IgD-negative memory B cell (primary cell): ENCODE results near the gene SLC12A7. TPM values are rescaled to one million over a fixed set of nuclear protein-coding genes. Genes with fewer than 3 reads are reported as not detected.
"Not testable (repeated sequence)": the region's sequence is repeated elsewhere in the genome, so short reads cannot be mapped to it uniquely, and the experiment has no call there.

Experiments
- H3K27ac Mint-ChIP-seq, 3 donors: one replicate each; pipeline ENCODE4 v1.8.0; 2020 to 2022; ENCODE audit warnings: mild to moderate bottlenecking in 3 of 3, mixed read lengths in 3 of 3, moderate library complexity in 1 of 3
- H3K27me3 Mint-ChIP-seq: one replicate; pipeline ENCODE4 v1.8.0; 2021; ENCODE audit warnings: mixed read lengths
- H3K36me3 Mint-ChIP-seq: one replicate; pipeline ENCODE4 v1.8.0; 2020; ENCODE audit warnings: mild to moderate bottlenecking, mixed read lengths
- H3K4me1 Mint-ChIP-seq, 3 donors: one replicate each; pipeline ENCODE4 v1.8.0; 2020 to 2022; ENCODE audit warnings: mixed read lengths in 3 of 3, mild to moderate bottlenecking in 1 of 3
- H3K4me3 Mint-ChIP-seq, 4 donors: one replicate each; pipeline ENCODE4 v1.8.0; 2020 to 2022; ENCODE audit warnings: mild to moderate bottlenecking in 4 of 4, mixed read lengths in 4 of 4, moderate library complexity in 3 of 4
- H3K9me3 Mint-ChIP-seq, 3 donors: one replicate each; pipeline ENCODE4 v1.8.0; 2020 to 2021; ENCODE audit warnings: mixed read lengths in 3 of 3, mild to moderate bottlenecking in 1 of 3
- polyA plus RNA-seq: library from polyadenylated mRNA; unstranded; fragments of 300-500 nt; fragmentation: Illumina TruSeq; gene quantifications from one replicate; pipeline ENCODE4 v1.2.3, GENCODE V29; 2021

SLC12A7 gene
- polyA plus RNA-seq, 1 donor from 2014 or later: 10.9 TPM

GRCh38 chr5:1068204-1068894 lies 43.5 kb downstream of the SLC12A7 start:
- H3K9me3 Mint-ChIP-seq: no peaks in the 10 kb centered on the region
- H3K4me3 Mint-ChIP-seq: no peak overlapping the region
- no peaks in the 10 kb centered on the region for H3K36me3 Mint-ChIP-seq
- no peaks in the 10 kb centered on the region for H3K4me1 Mint-ChIP-seq
- no peaks in the 10 kb centered on the region for H3K27me3 Mint-ChIP-seq
- no peak overlapping the region for H3K27ac Mint-ChIP-seq

- Mint-ChIP-seq H3K4me1 (no peaks in the 10 kb centered on the region), H3K9me3 (no peaks in the 10 kb centered on the region), H3K4me3 (no peak overlapping the region), H3K27me3 (no peaks in the 10 kb centered on the region), H3K27ac (no peak overlapping the region), H3K36me3 (no peaks in the 10 kb centered on the region)
Measured at GRCh38 chr5:1067141-1068121, 44.4 kb downstream of the SLC12A7 start.

GRCh38 chr5:1066676-1067075 lies 45.2 kb downstream of the SLC12A7 start:
- no peaks in the 10 kb centered on the region for H3K27me3 Mint-ChIP-seq
- no peak overlapping the region for H3K4me3 Mint-ChIP-seq
- no peak overlapping the region for H3K27ac Mint-ChIP-seq
- H3K36me3 Mint-ChIP-seq: no peaks in the 10 kb centered on the region
- H3K9me3 Mint-ChIP-seq: no peaks in the 10 kb centered on the region
- H3K4me1 Mint-ChIP-seq: no peaks in the 10 kb centered on the region

GRCh38 chr5:1065891-1066650 lies 45.8 kb downstream of the SLC12A7 start:
- no peak overlapping the region for H3K4me3 Mint-ChIP-seq
- H3K27me3 Mint-ChIP-seq: no peaks in the 10 kb centered on the region
- H3K9me3 Mint-ChIP-seq: no peaks in the 10 kb centered on the region
- H3K27ac Mint-ChIP-seq: no peak overlapping the region
- H3K36me3 Mint-ChIP-seq: no peaks in the 10 kb centered on the region
- no peaks in the 10 kb centered on the region for H3K4me1 Mint-ChIP-seq

- Mint-ChIP-seq H3K4me3 (no peak overlapping the region), H3K36me3 (no peaks in the 10 kb centered on the region), H3K27ac (no peak overlapping the region), H3K9me3 (no peaks in the 10 kb centered on the region), H3K27me3 (no peaks in the 10 kb centered on the region), H3K4me1 (no peaks in the 10 kb centered on the region)
Measured at GRCh38 chr5:1065143-1065750, 46.6 kb downstream of the SLC12A7 start.

- no peaks in the 10 kb centered on the region for H3K27me3 Mint-ChIP-seq
- no peaks in the 10 kb centered on the region for H3K36me3 Mint-ChIP-seq
- no peaks in the 10 kb centered on the region for H3K4me1 Mint-ChIP-seq
- H3K4me3 Mint-ChIP-seq: no peak overlapping the region
- no peaks in the 10 kb centered on the region for H3K9me3 Mint-ChIP-seq
- no peak overlapping the region for H3K27ac Mint-ChIP-seq
Measured at GRCh38 chr5:1064383-1065142, 47.3 kb downstream of the SLC12A7 start.

GRCh38 chr5:1063661-1064382 lies 48.0 kb downstream of the SLC12A7 start:
- H3K9me3 Mint-ChIP-seq: no peaks in the 10 kb centered on the region
- H3K4me1 Mint-ChIP-seq: no peaks in the 10 kb centered on the region
- H3K27ac Mint-ChIP-seq: no peak overlapping the region
- H3K36me3 Mint-ChIP-seq: no peaks in the 10 kb centered on the region
- no peaks in the 10 kb centered on the region for H3K27me3 Mint-ChIP-seq
- H3K4me3 Mint-ChIP-seq: no peak overlapping the region

GRCh38 chr5:1062761-1063568 lies 48.9 kb downstream of the SLC12A7 start:
- Mint-ChIP-seq H3K9me3 (no peaks in the 10 kb centered on the region), H3K36me3 (no peaks in the 10 kb centered on the region), H3K4me1 (no peaks in the 10 kb centered on the region), H3K27me3 (no peaks in the 10 kb centered on the region), H3K27ac (no peak overlapping the region), H3K4me3 (no peak overlapping the region)

- Mint-ChIP-seq H3K36me3 (no peaks in the 10 kb centered on the region), H3K4me3 (no peak overlapping the region), H3K4me1 (no peaks in the 10 kb centered on the region), H3K9me3 (no peaks in the 10 kb centered on the region), H3K27me3 (no peaks in the 10 kb centered on the region), H3K27ac (no peak overlapping the region)
Measured at GRCh38 chr5:1061916-1062315, 49.9 kb downstream of the SLC12A7 start.

GRCh38 chr5:1061292-1061691 lies 50.6 kb downstream of the SLC12A7 start:
- not testable (repeated sequence) for H3K4me3 Mint-ChIP-seq, H3K27ac Mint-ChIP-seq, H3K9me3 Mint-ChIP-seq, H3K4me1 Mint-ChIP-seq, H3K27me3 Mint-ChIP-seq, H3K36me3 Mint-ChIP-seq

GRCh38 chr5:1060535-1060981 lies 51.3 kb downstream of the SLC12A7 start:
- Mint-ChIP-seq H3K36me3 (peaks cover 3% of the 10 kb centered on the region), H3K4me3 (no peak overlapping the region), H3K27me3 (no peaks in the 10 kb centered on the region), H3K27ac (no peak overlapping the region), H3K4me1 (no peaks in the 10 kb centered on the region), H3K9me3 (no peaks in the 10 kb centered on the region)

GRCh38 chr5:1059884-1060263 lies 52.0 kb downstream of the SLC12A7 start:
- H3K27ac Mint-ChIP-seq: no peak overlapping the region
- H3K4me1 Mint-ChIP-seq: no peaks in the 10 kb centered on the region
- H3K36me3 Mint-ChIP-seq: peaks cover 3% of the 10 kb centered on the region
- no peak overlapping the region for H3K4me3 Mint-ChIP-seq
- H3K9me3 Mint-ChIP-seq: no peaks in the 10 kb centered on the region
- no peaks in the 10 kb centered on the region for H3K27me3 Mint-ChIP-seq
